ENCODE results near the gene LASP1NB.

The LASP1NB gene

DNA sequence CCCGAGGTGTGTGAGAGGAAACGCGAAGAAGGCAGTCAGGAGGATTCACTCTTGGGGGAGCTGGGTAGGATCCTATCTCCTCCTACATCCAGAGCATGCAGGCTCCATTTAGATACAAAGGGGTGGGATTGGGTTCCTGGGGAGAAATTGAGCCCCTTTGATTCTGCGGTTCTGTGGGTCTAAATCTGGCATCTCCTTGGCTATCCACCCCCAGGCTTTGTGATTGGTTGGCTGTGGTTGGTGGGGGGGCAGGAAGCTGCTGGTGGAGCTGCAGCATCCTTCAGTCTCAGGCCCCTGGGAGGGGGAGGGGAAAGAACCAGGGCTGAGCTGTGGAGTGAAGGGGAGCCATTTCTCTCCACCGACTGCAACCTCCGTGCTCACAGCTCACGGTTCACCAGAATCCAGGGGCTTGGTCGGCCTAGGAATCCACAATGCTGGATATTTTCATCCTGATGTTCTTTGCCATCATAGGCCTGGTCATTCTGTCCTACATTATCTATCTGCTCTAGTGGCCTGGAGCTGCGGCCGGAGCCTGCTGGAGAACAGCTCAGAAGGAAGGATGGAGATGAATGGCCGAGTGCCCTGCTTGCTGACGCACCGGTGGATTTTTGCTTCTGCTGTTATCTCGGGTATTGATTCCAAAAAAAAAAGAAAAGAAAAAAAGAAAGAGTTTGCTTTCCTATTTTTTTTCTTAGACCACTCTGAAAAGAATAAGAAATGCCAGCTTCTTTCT, at the start of gene LASP1NB:
Gene LASP1NB (plus strand): TSS at position 352 of the 733 bp plus-strand sequence.
- CTCF ChIA-PET, result interaction anchor here (3.2 kb wide), 1 partner anchor 54 kb away, joined by 10 read pairs; no protein-coding TSS in a partner anchor
- intact Hi-C loops (cut with micrococcal nuclease; ENCODE audit: unreplicated experiment), result no loop called here
- Mint-ChIP-seq H3K27me3 (ENCODE audit: unreplicated experiment) (no peaks in the 10 kb centered on the region), H3K9me3 (ENCODE audit: low read depth, unreplicated experiment) (no peaks in the 10 kb centered on the region), H3K4me1 (ENCODE audit: low read depth, unreplicated experiment) (no peaks in the 10 kb centered on the region), H3K4me3 (ENCODE audit: low read depth, unreplicated experiment) (no peak within 1 kb of the TSS), H3K27ac (ENCODE audit: unreplicated experiment) (no peak within 1 kb of the TSS), H3K36me3 (ENCODE audit: insufficient read depth, unreplicated experiment) (peaks cover 43% of the 10 kb centered on the region)
- no TSS peak for BruUV-seq (replicated peaks)
- TF ChIP-seq, protein P1, sequence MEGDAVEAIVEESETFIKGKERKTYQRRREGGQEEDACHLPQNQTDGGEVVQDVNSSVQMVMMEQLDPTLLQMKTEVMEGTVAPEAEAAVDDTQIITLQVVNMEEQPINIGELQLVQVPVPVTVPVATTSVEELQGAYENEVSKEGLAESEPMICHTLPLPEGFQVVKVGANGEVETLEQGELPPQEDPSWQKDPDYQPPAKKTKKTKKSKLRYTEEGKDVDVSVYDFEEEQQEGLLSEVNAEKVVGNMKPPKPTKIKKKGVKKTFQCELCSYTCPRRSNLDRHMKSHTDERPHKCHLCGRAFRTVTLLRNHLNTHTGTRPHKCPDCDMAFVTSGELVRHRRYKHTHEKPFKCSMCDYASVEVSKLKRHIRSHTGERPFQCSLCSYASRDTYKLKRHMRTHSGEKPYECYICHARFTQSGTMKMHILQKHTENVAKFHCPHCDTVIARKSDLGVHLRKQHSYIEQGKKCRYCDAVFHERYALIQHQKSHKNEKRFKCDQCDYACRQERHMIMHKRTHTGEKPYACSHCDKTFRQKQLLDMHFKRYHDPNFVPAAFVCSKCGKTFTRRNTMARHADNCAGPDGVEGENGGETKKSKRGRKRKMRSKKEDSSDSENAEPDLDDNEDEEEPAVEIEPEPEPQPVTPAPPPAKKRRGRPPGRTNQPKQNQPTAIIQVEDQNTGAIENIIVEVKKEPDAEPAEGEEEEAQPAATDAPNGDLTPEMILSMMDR (IDR thresholded peaks at IDR 0.05; ENCODE audit: unreplicated experiment), result no peak
- peak; percentile 21 for DNase-seq

DNA sequence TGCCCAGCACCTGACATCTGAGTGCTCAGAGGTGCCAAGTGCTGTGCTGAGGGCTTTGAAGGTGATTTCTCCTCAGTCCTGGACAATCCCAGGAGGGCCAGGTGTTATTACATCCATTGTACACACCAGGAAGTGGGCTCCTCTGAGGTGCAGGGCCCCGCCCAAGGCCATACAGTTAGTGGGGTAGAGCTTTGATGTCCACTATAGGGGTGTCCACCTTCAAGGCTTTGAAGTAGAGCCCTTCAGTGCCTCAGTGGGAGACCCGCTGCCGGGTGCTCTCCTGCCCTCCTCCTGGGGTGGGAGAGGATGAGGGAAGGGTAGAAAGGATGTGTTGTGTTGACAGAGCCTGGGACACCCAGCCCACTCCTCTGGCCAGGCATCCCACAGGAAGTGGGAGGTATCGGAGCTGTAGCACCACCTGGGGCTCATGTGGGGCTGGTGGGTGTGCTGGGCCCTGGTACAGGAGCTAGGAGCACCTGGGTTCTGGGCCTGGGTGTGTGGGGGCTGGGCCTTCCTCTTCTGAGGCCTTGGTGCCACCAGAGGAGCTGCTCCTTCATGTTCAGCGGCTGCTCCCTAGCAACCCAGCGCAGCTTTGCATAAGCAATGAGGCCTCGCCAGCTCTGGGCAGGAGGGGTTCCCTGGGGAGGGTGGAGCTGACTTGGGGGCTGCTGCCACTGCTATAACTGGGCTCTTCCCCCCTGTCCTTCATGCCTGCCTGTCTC, 48.1 kb upstream of the LASP1NB start:
- Mint-ChIP-seq H3K4me3 (ENCODE audit: low read depth, unreplicated experiment) (peak overlapping the region; percentile 1), H3K27ac (ENCODE audit: unreplicated experiment) (peak overlapping the region; percentile 32), H3K9me3 (ENCODE audit: low read depth, unreplicated experiment) (no peaks in the 10 kb centered on the region), H3K27me3 (ENCODE audit: unreplicated experiment) (no peaks in the 10 kb centered on the region), H3K36me3 (ENCODE audit: insufficient read depth, unreplicated experiment) (peaks cover 92% of the 10 kb centered on the region), H3K4me1 (ENCODE audit: low read depth, unreplicated experiment) (peaks cover 99% of the 10 kb centered on the region)
- peak; percentile 26 for DNase-seq
- intact Hi-C loops (cut with micrococcal nuclease; ENCODE audit: unreplicated experiment), result no loop called here
- BruUV-seq (replicated peaks), result no TSS peak
- CTCF ChIA-PET, result interaction anchor here (0.5 to 1.4 kb wide), 5 partner anchors 9 to 276 kb away, joined by 3 to 12 read pairs (median 3); no protein-coding TSS in a partner anchor
- TF ChIP-seq, protein P1 (IDR thresholded peaks at IDR 0.05; ENCODE audit: unreplicated experiment), result no peak

DNA sequence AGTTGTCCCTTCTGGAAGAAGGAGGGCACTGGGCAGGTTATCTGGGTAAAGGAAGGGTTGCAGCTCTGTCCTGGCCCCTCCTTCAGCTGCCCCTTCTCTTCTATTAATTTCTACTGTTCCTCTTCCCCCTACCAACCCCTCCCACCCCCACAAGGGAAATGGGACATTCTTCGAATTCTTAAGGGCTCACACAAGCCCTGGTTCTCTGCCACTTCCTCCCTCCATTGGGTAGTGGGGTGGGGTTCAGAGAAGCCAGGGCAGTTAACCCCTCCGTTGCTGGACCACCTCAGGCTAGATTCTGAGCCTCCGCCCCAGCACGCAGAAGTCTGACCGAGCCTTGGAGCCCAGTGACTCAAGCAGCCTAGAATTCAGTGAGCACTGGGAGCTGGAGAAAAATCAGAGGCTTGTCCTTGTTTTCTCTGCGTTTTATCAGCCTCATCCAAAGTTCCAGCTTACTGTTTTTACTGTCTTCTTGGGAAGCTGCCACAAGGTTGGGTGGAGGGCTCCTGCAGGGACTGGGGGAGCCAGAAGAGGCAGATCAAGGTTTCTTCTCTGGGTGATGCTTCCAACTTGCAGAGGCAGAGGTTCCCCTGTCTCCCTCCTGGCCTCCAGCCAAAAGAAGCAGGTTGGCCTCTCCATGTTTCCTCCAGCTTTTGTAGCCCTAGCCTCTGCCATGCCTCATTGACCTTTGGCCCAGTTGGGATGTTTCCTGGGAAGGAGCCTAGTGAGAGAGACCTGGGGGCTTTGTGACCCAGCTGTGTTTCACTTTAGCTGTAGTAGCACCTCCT, 45.3 kb upstream of the LASP1NB start:
- CTCF ChIA-PET, result interaction anchor here (0.6 to 4.1 kb wide), 4 partner anchors 11 to 284 kb away, joined by 6 to 38 read pairs (median 8); partner anchors contain the start of gene LASP1
- H3K27ac Mint-ChIP-seq (ENCODE audit: unreplicated experiment), result peak overlapping the region; percentile 82
- no TSS peak for BruUV-seq (replicated peaks)
- H3K27me3 Mint-ChIP-seq (ENCODE audit: unreplicated experiment), result no peaks in the 10 kb centered on the region
- DNase-seq, result peak; percentile 93
- peaks cover 93% of the 10 kb centered on the region for H3K4me1 Mint-ChIP-seq (ENCODE audit: low read depth, unreplicated experiment)
- intact Hi-C loops (cut with micrococcal nuclease; ENCODE audit: unreplicated experiment), result no loop called here
- H3K4me3 Mint-ChIP-seq (ENCODE audit: low read depth, unreplicated experiment), result peak overlapping the region; percentile 63
- TF ChIP-seq, protein P1 (IDR thresholded peaks at IDR 0.05; ENCODE audit: unreplicated experiment), result no peak
- peaks cover 92% of the 10 kb centered on the region for H3K36me3 Mint-ChIP-seq (ENCODE audit: insufficient read depth, unreplicated experiment)
- no peaks in the 10 kb centered on the region for H3K9me3 Mint-ChIP-seq (ENCODE audit: low read depth, unreplicated experiment)

DNA sequence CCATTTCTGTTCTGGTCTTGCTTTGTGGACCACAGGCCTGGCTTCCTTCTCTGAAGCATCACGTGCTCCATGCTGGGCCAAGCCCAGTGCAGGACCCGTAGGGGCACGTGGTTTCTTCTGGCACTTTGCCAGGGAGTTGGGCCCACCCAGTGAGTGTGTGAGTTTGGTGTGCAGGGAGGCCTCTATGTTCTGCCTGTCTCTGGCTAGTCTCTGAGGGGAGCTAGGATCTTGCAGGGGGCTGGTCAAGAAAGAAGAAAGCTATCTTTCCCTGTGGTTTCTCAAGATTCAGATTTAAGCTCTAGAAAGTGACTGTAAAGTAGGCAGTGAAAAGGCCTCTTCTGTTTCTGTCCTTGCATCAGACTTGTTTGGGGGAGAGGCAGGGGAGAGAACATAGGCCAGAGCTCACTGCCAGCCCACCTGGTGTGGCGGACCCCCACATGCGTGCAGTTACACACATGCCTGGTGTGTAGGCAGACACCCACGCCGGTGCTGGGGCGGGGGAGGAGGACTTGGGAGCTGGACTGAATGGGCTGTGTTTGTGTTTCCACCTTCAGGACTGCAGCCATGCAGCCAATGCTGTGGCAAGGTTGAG, 43.7 kb upstream of the LASP1NB start:
- H3K4me1 Mint-ChIP-seq (ENCODE audit: low read depth, unreplicated experiment), result peaks cover 93% of the 10 kb centered on the region
- H3K27ac Mint-ChIP-seq (ENCODE audit: unreplicated experiment), result peak overlapping the region; percentile 58
- H3K27me3 Mint-ChIP-seq (ENCODE audit: unreplicated experiment), result no peaks in the 10 kb centered on the region
- peak overlapping the region; percentile 63 for H3K4me3 Mint-ChIP-seq (ENCODE audit: low read depth, unreplicated experiment)
- H3K9me3 Mint-ChIP-seq (ENCODE audit: low read depth, unreplicated experiment), result no peaks in the 10 kb centered on the region
- CTCF ChIA-PET, result interaction anchor here (0.6 to 4.1 kb wide), 5 partner anchors 9 to 272 kb away, joined by 3 to 38 read pairs (median 4); partner anchors contain the start of gene LASP1
- DNase-seq, result peak; percentile 80
- H3K36me3 Mint-ChIP-seq (ENCODE audit: insufficient read depth, unreplicated experiment), result peaks cover 95% of the 10 kb centered on the region
- intact Hi-C loops (cut with micrococcal nuclease; ENCODE audit: unreplicated experiment), result no loop called here
- TF ChIP-seq, protein P1 (IDR thresholded peaks at IDR 0.05; ENCODE audit: unreplicated experiment), result no peak
- BruUV-seq (replicated peaks), result no TSS peak

All from Calu3 (cell line).